Mesenchymal stem cell (in vitro differentiated cells and primary cell): Measurements from ENCODE around the gene ADPRHL1.
"Not testable (repeated sequence)": the region's sequence is repeated elsewhere in the genome, so short reads cannot be mapped to it uniquely, and the experiment has no call there.

Experiments used
- DNase-seq: peaks from one replicate; pipeline ENCODE4 v3.0.0-alpha.2; 2013
- H2AFZ ChIP-seq: one replicate; pipeline ENCODE4 v1.6.1; 2013; ENCODE audit warnings: low read depth, mild to moderate bottlenecking, control low read depth, inconsistent platforms, low read length, moderate library complexity
- H2AK5ac ChIP-seq: 2 replicates; pipeline ENCODE4 v1.6.1; 2013; ENCODE audit warnings: low read length, moderate library complexity, mild to moderate bottlenecking, inconsistent platforms; ENCODE audit not compliant: severe bottlenecking
- H2BK120ac ChIP-seq: one replicate; pipeline ENCODE4 v1.6.1; 2013; ENCODE audit warnings: low read depth, mild to moderate bottlenecking, inconsistent platforms, low read length, moderate library complexity
- H2BK12ac ChIP-seq, 2 experiments: one replicate each; pipeline ENCODE4 v1.6.1; 2013; ENCODE audit warnings: inconsistent platforms in 2 of 2, low read length in 2 of 2, mild to moderate bottlenecking in 2 of 2, moderate library complexity in 2 of 2, control low read depth in 1 of 2
- H2BK15ac ChIP-seq: one replicate; pipeline ENCODE4 v1.6.1; 2013; ENCODE audit warnings: mild to moderate bottlenecking, low read depth, inconsistent platforms; ENCODE audit not compliant: poor library complexity, severe bottlenecking
- H2BK5ac ChIP-seq: 2 replicates; pipeline ENCODE4 v1.6.1; 2013; ENCODE audit warnings: low read depth, mild to moderate bottlenecking, low read length, control low read depth, inconsistent platforms; ENCODE audit not compliant: poor library complexity, severe bottlenecking
- H3K14ac ChIP-seq, 2 experiments: one replicate each; pipeline ENCODE4 v1.6.1; 2013; ENCODE audit warnings: inconsistent platforms in 2 of 2, low read length in 2 of 2, control low read depth in 1 of 2, mild to moderate bottlenecking in 1 of 2, moderate library complexity in 1 of 2
- H3K18ac ChIP-seq, 2 experiments: one replicate each; pipeline ENCODE4 v1.6.1; 2013; ENCODE audit warnings: inconsistent platforms in 2 of 2, low read length in 2 of 2, control low read depth in 1 of 2, low read depth in 1 of 2, mild to moderate bottlenecking in 1 of 2
- H3K23ac ChIP-seq, 2 experiments: one replicate each; pipeline ENCODE4 v1.6.1; 2013; ENCODE audit warnings: inconsistent platforms in 2 of 2, low read length in 2 of 2, mild to moderate bottlenecking in 2 of 2, moderate library complexity in 2 of 2, control low read depth in 1 of 2
- H3K27ac ChIP-seq: 2 replicates; pipeline ENCODE4 v1.5.1; 2013; ENCODE audit warnings: mild to moderate bottlenecking, moderate library complexity, low read length, control low read depth, inconsistent platforms; ENCODE audit not compliant: poor library complexity, severe bottlenecking
- H3K27me3 ChIP-seq, 2 experiments: 2 replicates each; pipeline versions ENCODE4 v1.6.1 to v1.7.0; 2013; ENCODE audit warnings: low read length in 2 of 2, mild to moderate bottlenecking in 2 of 2, moderate library complexity in 2 of 2, control low read depth in 1 of 2, inconsistent platforms in 1 of 2; ENCODE audit not compliant: control insufficient read depth in 1 of 2, insufficient read depth in 1 of 2
- H3K36me3 ChIP-seq, 2 experiments: 2 replicates each; pipeline versions ENCODE4 v1.6.1 to v1.7.0; 2013; ENCODE audit warnings: low read length in 2 of 2, control low read depth in 1 of 2, inconsistent platforms in 1 of 2, low read depth in 1 of 2, mild to moderate bottlenecking in 1 of 2; ENCODE audit not compliant: insufficient read depth in 2 of 2, control insufficient read depth in 1 of 2
- H3K4ac ChIP-seq, 2 experiments: one replicate each; pipeline ENCODE4 v1.6.1; 2013; ENCODE audit warnings: inconsistent platforms in 2 of 2, low read length in 2 of 2, mild to moderate bottlenecking in 2 of 2, moderate library complexity in 2 of 2, control low read depth in 1 of 2, low read depth in 1 of 2
- H3K4me1 ChIP-seq: 2 replicates; pipeline ENCODE4 v1.6.1; 2013; ENCODE audit warnings: low read depth, low read length, control low read depth; ENCODE audit not compliant: control insufficient read depth, insufficient read depth
- H3K4me2 ChIP-seq: 2 replicates; pipeline ENCODE4 v1.6.1; 2013; ENCODE audit warnings: low read length, mild to moderate bottlenecking, inconsistent platforms; ENCODE audit not compliant: poor library complexity, severe bottlenecking
- H3K4me3 ChIP-seq, 2 experiments: 2 replicates each; pipeline versions ENCODE4 v1.5.1 to v1.7.0; 2013; ENCODE audit warnings: low read length in 2 of 2, mild to moderate bottlenecking in 2 of 2, control low read depth in 1 of 2, low read depth in 1 of 2; ENCODE audit not compliant: insufficient read depth in 1 of 2
- H3K79me1 ChIP-seq: replicated peaks from 2 replicates; pipeline ENCODE4 v1.6.1; 2013; ENCODE audit warnings: mild to moderate bottlenecking, control low read depth, low read length, inconsistent platforms; ENCODE audit not compliant: poor library complexity, severe bottlenecking
- H3K9ac ChIP-seq: 2 replicates; pipeline ENCODE4 v1.7.0; 2013; ENCODE audit warnings: mild to moderate bottlenecking, low read length, moderate library complexity
- H3K9me3 ChIP-seq: 2 replicates; pipeline ENCODE4 v1.7.0; 2013; ENCODE audit warnings: mild to moderate bottlenecking, low read length; ENCODE audit not compliant: control insufficient read depth
- H4K8ac ChIP-seq: one replicate; pipeline ENCODE4 v1.6.1; 2013; ENCODE audit warnings: inconsistent platforms, mild to moderate bottlenecking, low read length, moderate library complexity
- H4K91ac ChIP-seq: one replicate; pipeline ENCODE4 v1.6.1; 2013; ENCODE audit warnings: mild to moderate bottlenecking, low read length, inconsistent platforms
- WGBS: methylation state at CpG from one replicate; pipeline ENCODE4 v1.1.7; 2013; ENCODE audit warnings: mixed read lengths; 5-methylcytosine and 5-hydroxymethylcytosine counted together

The ADPRHL1 gene

DNA sequence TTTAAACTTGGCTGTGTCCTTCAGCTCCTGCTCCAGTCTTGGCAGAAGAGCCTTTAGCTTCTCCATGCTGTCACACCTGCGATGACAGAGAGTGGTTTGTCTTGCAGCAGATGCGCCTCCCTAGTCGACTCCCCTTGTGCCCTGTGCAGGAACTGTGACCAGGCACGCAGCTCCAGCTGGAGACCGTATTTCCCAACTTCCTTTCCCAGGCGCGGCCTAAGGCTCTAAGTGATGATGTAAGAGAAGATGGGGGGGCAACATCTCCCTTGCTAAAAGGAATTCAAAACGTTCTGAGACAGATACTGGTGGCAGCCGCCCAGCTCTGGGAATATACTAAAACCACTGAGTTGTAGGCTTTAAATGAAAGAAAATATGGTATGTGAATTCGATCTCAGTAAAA, 20.9 kb upstream of the ADPRHL1 start:
- DNase-seq = peak; percentile 76
- no peak overlapping the region for H4K91ac ChIP-seq
- peaks cover 27% of the 10 kb centered on the region for H3K79me1 ChIP-seq
- H3K23ac ChIP-seq = no peak overlapping the region
- H3K18ac ChIP-seq = no peak overlapping the region
- H3K9me3 ChIP-seq = no peaks in the 10 kb centered on the region
- 82% methylated on average over 7 of the region's 10 CpGs for WGBS
- H2BK15ac ChIP-seq = no peak overlapping the region
- H2AK5ac ChIP-seq = no peak overlapping the region
- no peak overlapping the region for H3K27ac ChIP-seq
- H3K4me3 ChIP-seq = no peak overlapping the region
- peaks cover 39 to 82% of the 10 kb centered on the region in 2 experiments for H3K36me3 ChIP-seq
- no peak overlapping the region for H2BK5ac ChIP-seq
- no peak overlapping the region for H3K4ac ChIP-seq
- H3K27me3 ChIP-seq = no peaks in the 10 kb centered on the region
- no peak overlapping the region for H3K4me2 ChIP-seq
- H3K4me1 ChIP-seq = peaks cover 2% of the 10 kb centered on the region
- H4K8ac ChIP-seq = peak overlapping the region; percentile 19
- H2BK12ac ChIP-seq = no peak overlapping the region
- no peak overlapping the region for H3K9ac ChIP-seq
- H2BK120ac ChIP-seq = no peak overlapping the region
- H3K14ac ChIP-seq = no peak overlapping the region
- no peak overlapping the region for H2AFZ ChIP-seq

GRCh38 chr13:113472355-113473025, 19.2 kb upstream of the ADPRHL1 start:
- DNase-seq = no peak
- Histone ChIP-seq H2AK5ac (no peak overlapping the region), H3K9me3 (no peaks in the 10 kb centered on the region), H2BK120ac (no peak overlapping the region), H2BK12ac (no peak overlapping the region), H3K4me1 (peaks cover 4% of the 10 kb centered on the region), H3K23ac (no peak overlapping the region), H3K27me3 (no peaks in the 10 kb centered on the region), H3K4ac (no peak overlapping the region), H3K9ac (no peak overlapping the region), H3K27ac (no peak overlapping the region), H3K79me1 (peaks cover 35% of the 10 kb centered on the region), H3K4me3 (no peak overlapping the region), H3K18ac (no peak overlapping the region), H4K91ac (no peak overlapping the region), H3K14ac (no peak overlapping the region), H2AFZ (no peak overlapping the region), H4K8ac (no peak overlapping the region), H3K4me2 (no peak overlapping the region), H2BK15ac (no peak overlapping the region), H2BK5ac (no peak overlapping the region), H3K36me3 (peaks cover 48 to 73% of the 10 kb centered on the region in 2 experiments)
- 98% methylated on average over 28 of the region's 28 CpGs for WGBS

DNA sequence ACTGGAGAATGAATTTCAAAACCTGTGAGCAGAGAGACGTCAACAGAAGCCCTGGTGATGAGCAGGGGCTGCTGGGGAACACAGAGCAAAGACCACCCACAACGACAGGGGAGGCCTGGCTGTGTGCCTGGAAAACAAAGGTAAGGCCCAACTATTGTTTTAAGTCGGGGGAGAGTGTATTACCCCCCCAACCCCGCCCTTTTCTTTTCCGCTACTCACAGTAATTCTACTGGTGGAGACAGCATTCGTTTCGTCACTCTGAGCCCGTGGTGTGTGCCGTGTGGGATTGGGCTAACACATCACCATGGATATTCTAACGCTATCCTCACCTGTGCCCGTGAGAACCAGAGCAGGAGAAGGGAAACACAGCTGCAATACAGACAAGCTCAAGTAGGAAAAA, 18.6 kb upstream of the ADPRHL1 start:
- H3K27me3 ChIP-seq = no peaks in the 10 kb centered on the region
- H3K18ac ChIP-seq = no peak overlapping the region
- H2BK12ac ChIP-seq = no peak overlapping the region
- H4K91ac ChIP-seq = no peak overlapping the region
- no peak overlapping the region for H3K4me2 ChIP-seq
- H3K36me3 ChIP-seq = peaks cover 48 to 72% of the 10 kb centered on the region in 2 experiments
- H3K27ac ChIP-seq = no peak overlapping the region
- no peak overlapping the region for H2BK120ac ChIP-seq
- no peak overlapping the region for H2BK5ac ChIP-seq
- H3K4ac ChIP-seq = no peak overlapping the region
- no peak overlapping the region for H4K8ac ChIP-seq
- no peak overlapping the region for H2AFZ ChIP-seq
- H2BK15ac ChIP-seq = no peak overlapping the region
- WGBS = 97% methylated on average over 10 of the region's 11 CpGs
- H3K9me3 ChIP-seq = no peaks in the 10 kb centered on the region
- H3K14ac ChIP-seq = no peak overlapping the region
- H3K4me1 ChIP-seq = peaks cover 4% of the 10 kb centered on the region
- peaks cover 38% of the 10 kb centered on the region for H3K79me1 ChIP-seq
- H3K23ac ChIP-seq = no peak overlapping the region
- H2AK5ac ChIP-seq = no peak overlapping the region
- no peak overlapping the region for H3K9ac ChIP-seq
- H3K4me3 ChIP-seq = no peak overlapping the region
- DNase-seq = no peak

GRCh38 chr13:113470635-113471163, 17.4 kb upstream of the ADPRHL1 start:
- not testable (repeated sequence) for H3K18ac ChIP-seq, H3K9me3 ChIP-seq, H3K4ac ChIP-seq, H2BK15ac ChIP-seq, DNase-seq, H3K4me2 ChIP-seq, H2AK5ac ChIP-seq, H2BK120ac ChIP-seq, H3K23ac ChIP-seq, H3K27ac ChIP-seq, H2BK5ac ChIP-seq, H2BK12ac ChIP-seq, H3K9ac ChIP-seq, H3K4me3 ChIP-seq, H3K4me1 ChIP-seq, H3K27me3 ChIP-seq, H2AFZ ChIP-seq, H4K91ac ChIP-seq, H4K8ac ChIP-seq, H3K14ac ChIP-seq
- 93% methylated on average over 4 of the region's 4 CpGs for WGBS
- Histone ChIP-seq H3K79me1 (peaks cover 40% of the 10 kb centered on the region), H3K36me3 (peaks cover 43 to 69% of the 10 kb centered on the region in 2 experiments)
